Activated CD4-positive, alpha-beta T cell treated with anti-CD3 and anti-CD28 coated beads for 4 hours (primary cell): ENCODE data around the gene POMGNT1.
"Not testable (repeated sequence)": the region's sequence is repeated elsewhere in the genome, so short reads cannot be mapped to it uniquely, and the experiment has no call there.

Experiments
- DNase-seq, 2 donors: peaks; one replicate each; pipeline ENCODE4 v3.0.0-alpha.2; 2020

Gene POMGNT1

DNA sequence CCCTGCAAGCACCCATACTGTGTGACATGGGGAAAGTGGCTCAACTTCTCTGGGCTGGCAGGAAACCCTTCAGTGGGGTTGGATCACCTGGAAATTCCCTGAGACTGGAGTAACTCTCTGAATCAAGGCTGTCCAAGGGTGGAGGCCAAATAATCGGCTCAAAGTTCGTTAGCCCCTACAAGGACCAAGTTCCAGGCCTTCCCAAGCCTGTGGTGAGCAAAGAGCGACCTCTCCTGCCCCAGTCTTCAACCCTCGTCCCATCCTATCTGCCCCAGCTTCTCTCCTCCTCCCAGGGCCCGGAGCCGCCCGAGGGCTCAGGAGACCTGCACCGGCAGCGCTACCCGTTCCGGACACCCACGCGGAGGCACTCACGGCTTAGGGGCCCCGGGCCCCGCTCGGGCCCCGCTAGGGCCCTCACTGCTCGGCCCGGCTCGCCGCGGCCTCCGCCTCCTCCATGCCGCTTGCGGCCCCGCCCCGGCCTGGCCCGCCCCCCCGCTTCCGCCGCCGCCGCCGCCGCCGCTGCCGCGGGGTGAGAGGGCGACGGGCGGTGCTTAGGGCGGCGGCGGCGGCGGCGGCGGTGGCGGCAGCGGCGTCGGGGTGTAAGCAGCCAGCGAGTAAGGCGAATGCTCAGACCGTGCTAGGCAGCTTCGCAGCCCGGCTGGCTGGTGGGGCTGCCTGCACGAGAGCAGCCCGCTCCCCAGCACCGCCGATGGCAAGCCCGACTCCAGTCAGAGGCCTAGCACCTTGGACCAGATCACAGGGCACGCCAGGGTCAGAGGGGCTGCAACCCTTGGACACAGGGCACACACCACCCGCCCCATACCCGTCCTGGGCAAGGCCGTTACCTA, at the start of gene POMGNT1:
TSS of gene POMGNT1 (minus strand) at position 471 of the 848 bp plus-strand sequence. CDS start 613 bp downstream, outside the sequence.
- DNase-seq = peak; percentile 63 to 69

DNA sequence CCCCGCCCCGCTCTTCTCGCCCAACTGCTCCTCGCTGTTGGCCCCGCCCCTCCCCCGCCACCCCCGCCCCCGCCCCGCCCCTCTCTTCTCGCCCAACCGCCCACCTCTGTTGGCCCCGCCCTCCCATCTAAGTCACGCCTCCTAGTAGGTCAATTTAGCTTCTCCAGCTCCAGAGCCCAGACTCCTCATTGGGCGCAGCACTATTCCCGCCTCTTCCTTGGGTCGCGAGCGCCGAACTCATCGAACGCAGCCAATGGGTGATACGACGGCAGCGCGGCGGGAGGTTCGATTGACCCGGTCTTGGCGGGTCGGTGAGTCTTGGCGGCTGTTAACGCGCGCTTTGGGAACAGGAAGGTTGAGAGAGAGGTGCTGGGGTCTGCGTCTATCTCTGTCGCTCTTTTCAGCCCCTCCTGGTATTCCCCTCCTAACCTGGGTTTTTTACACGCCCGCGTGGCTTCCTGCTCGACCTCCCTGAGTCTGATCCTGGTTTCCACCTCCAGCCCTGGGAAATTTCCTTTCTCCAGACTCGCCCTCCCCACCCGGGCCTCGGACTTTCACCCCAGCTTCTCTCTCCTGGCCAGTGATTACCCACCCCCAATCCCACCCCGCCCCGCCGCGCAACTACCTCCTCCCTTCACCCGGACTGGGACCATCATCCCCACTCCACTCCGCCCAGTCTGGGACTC, 49.3 kb upstream of the POMGNT1 start, which contains the start of gene RAD54L:
TSS of gene RAD54L (plus strand) at position 328 of the 686 bp plus-strand sequence. CDS start 643 bp downstream, outside the sequence.
- peak; percentile 96 to 97 for DNase-seq

DNA sequence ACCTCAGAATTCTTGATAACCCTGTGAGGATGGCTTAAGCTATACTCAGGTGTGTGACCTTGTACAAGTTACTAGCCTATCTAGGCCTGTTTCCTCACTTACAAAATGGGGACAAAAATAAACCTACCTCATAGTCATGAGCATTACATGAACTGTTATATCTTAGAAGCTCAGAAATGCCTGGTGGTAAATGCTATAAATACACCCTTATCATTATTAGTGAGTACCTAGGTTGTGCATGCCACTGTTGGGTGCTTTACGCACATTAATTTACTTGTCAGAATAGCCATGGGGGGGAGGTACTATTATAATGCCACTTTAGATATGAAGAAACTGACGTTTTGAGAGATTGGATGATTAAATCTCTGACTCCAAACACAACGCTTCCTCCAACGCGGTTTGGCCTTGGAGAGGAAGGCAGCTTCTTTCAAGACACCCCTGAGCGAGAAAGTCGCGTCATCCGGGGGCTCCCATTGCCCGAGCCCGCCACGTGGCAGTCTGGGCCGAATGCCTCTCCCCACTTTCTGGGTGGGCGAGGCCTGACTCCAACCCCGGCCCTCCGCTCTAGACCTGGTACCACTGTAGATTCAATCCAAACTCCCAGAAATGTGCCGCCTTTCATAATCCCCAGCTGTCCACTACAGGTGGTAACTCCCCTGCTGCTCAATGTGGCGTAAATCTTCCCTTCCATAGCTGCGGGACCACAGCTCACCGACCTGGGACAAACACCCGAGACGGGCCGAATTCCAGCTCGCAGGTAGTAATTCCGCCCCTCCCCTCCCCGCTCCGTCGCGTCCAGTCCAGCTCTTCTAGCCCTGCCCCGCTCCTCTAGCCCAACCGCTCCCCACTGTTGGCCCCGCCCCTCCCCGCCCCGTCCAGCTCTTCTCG, 48.6 kb upstream of the POMGNT1 start:
- peak; percentile 52 to 58 for DNase-seq

DNA sequence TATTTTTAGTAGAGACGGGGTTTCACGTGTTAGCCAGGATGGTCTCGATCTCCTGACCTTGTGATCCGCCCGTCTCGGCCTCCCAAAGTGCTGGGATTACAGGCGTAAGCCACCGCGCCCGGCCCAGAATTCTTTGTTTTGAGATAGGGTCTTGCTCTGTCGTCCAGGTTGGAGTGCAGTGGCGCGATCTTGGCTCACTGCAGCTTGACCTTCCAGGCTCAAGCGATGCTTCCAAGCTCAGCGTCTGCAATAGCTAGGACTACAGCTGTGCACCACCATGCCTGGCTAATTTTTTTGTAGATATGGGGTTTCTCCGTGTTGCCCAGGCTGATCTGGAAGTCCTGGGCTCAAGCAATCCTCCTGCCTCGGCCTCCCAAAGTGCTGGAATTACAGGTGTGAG, 47.9 kb upstream of the POMGNT1 start:
- DNase-seq = not testable (repeated sequence)

DNA sequence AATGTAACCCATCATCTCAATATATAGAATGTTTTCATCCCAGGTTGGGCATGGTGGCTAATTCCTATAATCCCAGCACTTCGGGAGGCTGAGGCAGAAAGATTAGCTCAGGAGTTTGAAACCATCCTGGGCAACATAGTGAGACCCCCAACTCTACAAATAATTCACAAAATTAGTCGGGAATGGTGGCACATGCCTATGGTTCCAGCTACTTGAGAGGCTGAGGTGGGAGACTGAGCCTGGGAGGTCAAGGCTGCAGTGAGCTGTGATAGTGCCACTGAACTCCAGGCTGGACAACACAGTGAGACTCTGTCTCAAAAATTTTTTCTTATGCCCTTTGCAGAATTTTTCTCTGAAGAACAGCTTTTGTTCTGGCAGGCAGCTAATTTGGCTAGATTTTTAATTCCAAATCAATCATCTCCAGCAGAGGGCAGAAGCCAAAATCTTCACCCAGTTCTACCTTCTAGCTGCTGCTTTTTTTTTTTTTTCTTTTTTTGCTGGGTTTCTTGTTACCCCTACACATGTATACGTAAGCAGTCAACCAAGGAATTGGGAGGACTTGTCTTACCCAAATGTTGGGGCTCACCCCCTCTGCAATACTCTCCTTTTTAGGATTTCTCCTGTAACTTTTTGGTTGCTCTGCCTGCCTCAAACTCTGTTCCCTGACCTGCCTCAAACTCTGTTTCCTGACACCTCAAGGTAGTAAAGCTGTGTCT, 46.6 kb upstream of the POMGNT1 start:
- no peak for DNase-seq

DNA sequence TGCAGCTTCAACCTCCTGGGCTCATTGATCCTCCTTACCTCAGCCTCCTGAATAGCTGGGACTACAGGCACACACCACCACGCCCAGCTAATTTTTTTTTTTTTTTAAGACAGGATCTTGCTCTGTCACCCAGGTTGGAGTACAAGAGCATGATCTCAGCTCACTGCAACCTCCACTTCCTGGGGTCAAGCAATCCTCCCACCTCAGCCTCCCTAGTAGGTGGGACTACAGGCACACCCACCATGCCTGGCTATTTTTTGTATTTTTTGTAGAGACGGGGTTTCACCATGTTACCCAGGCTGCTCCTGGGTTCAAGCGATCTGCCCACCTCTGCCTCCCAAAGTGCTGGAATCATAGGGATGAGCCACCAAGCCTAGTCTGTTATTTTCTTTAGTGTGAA, 45.6 kb upstream of the POMGNT1 start:
- DNase-seq = not testable (repeated sequence)

DNA sequence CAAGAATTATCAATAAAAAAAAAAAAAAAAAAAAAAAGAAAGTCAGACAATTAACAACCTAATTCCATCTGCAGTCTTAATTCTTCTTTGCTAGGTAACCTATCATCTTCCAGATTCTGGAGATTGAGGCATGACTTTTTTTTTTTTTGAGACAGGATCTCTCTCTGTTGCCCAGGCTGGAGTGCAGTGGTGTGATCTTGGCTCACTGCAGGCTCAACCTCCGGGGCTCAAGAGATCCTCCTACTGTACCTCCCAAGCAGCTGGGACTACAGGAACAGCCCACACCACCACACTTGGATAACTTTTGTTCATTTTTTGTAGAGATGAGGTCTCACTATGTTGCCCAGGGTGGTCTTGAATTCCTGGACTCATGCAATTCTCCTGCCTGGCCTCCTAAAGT, 44.7 kb upstream of the POMGNT1 start:
- no peak for DNase-seq

DNA sequence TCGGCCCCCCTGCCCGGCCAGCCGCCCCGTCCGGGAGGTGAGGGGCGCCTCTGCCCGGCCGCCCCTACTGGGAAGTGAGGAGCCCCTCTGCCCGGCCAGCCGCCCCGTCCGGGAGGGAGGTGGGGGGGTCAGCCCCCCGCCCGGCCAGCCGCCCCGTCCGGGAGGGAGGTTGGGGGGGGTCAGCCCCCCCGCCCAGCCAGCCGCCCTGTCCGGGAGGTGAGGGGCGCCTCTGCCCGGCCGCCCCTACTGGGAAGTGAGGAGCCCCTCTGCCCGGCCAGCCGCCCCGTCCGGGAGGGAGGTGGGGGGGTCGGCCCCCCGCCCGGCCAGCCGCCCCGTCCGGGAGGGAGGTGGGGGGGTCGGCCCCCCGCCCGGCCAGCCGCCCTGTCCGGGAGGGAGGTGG, 43.5 kb upstream of the POMGNT1 start:
- DNase-seq = not testable (repeated sequence)

DNA sequence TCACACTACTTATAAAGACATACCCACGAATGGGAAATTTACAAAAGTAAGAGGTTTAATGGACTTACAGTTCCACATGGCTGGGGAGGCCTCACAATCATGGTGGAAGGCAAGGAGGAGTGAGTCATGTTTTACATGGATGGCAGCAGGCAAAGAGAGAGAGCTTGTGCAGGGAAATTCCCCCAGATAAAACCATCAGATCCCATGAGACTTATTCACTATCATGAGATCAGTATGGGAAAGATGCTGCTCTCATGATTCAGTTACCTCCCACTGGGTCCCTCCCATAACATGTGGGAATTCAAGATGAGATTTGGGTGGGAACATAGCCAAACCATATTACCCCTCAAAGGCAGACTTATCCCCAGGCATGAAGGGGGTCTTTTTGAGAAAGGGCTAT, 40.6 kb upstream of the POMGNT1 start:
- not testable (repeated sequence) for DNase-seq

DNA sequence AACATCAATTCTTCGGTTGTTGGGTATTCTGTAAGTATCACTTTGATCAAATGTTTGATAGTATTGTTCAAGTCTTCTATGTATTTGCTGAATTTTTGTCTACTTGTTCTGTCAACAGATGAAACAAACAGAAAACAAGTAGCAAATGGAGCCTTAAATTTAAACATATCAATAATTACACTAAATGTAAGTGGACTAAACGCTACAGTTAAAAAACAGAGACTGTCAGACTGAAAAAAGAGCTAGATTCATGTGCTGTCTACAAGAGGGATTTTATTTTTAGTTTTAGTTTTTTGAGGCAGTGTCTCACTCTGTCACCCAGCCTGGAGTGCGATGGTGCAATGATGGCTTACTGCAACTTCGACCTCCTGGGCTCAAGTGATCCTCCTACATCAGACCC, 38.6 kb upstream of the POMGNT1 start:
- no peak for DNase-seq

DNA sequence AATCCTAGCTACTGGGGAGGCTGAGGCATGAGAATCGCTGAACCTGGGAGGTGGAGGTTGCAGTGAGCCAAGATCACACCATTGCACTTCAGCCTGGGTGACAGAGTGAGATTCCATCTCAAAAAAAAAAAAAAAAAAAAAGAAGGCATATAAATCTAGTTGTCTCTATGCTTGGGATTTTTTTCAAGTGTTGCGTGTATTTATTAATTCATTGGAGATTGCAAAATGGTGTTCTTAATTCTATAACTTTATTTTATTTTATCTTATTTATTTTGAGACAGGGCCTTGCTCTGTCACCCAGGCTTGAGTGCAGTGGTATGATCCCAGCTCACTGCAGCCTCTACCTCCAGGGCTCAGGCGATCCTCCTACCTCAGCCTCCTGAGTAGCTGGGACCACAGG, 33.0 kb upstream of the POMGNT1 start:
- DNase-seq = not testable (repeated sequence)

DNA sequence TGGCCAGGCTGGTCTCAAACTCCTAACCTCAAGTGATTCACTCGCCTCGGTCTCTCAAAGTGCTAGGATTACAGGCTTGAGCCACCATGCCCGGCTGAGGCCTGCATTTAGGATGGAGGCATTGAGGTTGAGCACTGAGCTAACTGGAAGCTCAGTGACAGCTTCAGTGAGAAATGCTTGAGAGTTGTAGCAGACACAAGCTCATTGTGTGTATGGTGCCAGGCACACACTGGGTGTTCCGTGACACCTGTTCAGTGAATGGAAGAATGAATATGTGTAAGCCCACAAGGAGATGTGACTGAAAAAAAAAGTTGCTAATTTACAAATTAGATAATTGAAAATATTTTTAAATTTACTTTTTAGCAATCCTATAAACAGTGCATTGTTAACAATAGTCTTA, 26.7 kb upstream of the POMGNT1 start:
- no peak for DNase-seq

DNA sequence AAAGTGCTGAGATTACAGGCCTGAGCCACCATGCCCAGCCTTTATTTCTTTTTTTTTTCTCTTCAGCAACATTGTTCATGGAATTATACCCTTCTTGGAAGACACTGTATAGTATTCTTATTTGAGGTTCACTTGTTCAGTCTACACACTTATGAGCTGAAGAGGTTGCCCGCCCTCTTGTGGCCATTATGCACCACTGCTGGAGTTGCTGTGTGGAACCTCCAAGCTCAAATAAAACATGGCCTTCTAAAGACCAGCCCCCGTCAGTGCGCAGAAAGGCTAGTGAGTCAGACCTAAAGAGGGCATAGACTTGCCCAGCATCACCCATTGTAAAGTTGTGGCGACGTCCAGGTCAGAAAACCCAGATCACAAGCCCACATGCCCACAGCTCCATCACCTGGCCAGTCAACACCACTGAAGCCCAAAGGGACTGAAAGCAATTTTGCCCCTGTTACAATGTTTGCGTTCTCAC, 25.3 kb upstream of the POMGNT1 start:
- peak; percentile 48 to 58 for DNase-seq

DNA sequence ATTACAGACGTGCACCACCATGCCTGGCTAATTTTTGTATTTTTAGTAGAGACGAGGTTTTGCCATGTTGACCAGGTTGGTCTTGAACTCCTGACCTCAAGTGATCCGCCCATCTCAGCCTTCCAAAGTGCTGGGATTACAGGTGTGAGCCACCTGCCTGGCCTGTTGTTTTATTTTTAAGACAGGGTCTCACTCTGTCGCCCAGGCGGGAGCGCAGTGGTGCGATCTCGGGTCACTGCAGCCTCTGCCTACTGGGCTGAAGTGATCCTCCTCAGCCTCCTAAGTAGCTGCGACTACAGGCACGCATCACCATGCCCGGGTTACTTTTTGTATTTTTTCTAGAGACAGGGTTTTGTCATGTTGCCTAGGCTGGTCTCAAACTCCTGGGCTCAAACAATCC, 24.8 kb upstream of the POMGNT1 start:
- not testable (repeated sequence) for DNase-seq

DNA sequence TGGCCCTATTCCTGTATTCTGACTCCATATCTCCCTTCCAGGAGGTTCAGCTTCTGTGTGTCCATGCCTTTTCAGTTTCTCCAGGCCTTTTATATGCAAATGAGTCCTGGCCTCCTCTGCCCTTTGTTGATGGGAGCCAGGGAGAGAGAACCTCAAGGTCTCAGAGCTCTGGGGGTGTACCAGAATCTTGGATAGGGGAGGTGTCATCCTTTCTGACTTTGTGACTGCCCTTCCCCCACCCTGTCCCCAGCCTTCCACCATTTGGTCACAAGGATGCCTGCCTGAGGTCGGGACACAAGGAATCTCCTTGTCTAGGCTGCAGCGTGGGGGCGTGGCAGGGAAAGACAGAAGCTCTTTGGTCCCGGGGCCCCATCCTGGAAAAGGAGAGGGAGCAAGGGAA, 23.5 kb upstream of the POMGNT1 start:
- DNase-seq = no peak

DNA sequence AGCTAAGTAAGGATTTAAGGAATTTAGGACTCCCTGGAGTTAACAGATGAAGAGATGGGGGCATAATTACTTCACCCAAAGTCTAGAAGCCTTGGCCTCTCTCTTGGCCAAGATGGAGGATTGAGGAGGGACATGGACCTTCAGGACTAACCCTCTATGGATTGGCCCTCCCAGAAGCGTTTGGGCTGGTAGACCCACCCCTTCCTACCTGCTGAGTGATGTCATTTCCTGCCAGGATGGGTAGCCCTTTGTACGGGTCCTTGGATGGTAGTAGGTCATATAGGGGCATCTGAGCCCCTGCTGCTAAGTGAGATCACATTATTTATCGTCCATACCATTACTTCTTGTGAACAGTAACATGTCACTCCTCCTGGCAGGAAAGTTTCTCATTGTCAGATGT, 22.6 kb upstream of the POMGNT1 start:
- DNase-seq = no peak

DNA sequence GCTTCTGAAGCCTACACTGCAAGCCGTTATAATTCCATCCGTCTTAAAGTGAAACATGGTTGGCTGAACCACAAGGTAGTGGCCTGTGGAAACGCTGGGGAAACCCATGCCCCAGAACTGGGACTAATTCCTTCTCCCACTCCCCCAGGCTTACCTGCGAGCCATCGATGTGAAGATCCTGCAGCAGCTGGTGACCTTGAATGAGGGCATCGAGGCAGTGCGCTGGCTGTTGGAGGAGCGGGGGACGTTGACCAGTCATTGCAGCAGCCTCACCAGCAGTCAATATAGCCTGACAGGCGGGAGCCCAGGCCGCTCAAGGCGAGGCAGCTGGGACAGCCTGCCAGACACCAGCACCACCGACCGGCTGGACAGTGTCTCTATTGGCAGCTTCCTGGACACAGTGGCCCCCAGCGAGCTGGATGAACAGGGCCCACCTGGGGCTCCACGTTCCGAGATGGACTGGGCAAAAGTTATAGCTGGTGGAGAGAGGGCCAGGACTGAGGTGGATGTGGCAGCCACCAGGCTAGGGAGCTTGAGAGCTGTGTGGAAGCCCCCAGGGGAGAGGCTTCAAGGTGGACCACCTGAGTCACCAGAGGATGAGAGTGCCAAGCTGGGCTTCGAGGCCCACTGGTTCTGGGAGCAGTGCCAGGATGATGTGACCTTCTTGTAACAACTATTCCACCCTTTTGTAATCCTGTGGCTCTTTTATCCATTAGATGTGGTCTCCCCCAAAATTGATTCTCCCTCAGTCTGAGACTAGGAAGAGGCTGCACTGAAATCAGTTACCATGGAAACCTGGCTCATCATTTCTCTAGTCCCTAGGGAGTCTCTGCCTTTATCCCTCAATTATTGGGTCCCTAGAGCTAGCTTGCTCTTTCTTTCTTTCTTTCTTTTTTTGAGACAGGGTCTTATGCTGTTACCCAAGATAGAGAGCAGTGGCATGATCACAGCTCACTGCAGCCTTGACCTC, 21.6 kb upstream of the POMGNT1 start:
- DNase-seq = no peak

DNA sequence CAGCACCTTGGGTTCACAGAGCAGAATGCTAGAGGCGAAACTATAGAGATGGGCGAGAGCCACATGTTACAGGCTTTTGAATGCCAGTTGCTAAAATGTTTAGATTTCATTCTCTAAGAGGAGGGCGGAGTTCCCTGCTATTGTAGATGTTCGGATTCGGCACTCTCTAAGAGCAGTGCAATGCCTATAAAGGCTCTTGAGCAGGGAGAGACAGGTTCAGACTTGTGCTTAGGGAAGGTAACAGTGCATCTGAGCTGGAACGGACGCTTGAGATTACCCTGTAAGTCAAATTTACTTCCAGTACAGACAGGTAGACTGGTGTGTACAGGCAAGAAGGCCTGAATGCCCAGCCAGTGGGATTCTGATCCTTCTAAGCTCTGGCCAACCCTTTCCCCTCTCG, 20.2 kb upstream of the POMGNT1 start:
- DNase-seq = no peak

DNA sequence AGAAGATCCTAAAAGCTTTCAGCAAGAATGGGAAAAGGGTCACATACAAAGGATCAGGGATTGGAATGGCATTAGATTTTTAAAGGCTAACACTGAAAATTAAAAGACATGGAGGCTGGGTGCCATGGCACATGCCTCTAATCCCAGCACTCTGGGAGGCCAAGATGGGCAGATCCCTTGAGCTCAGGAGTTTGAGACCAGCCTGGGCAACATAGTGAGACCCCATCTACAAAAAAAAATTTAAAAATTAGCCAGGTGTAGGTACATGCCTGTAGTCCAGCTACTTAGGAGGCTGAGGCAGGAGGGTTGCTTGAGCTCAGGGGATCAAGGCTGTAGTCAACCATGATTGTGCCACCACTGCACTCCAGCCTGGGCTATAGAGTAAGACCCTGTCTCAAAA, 17.3 kb upstream of the POMGNT1 start:
- DNase-seq = no peak

DNA sequence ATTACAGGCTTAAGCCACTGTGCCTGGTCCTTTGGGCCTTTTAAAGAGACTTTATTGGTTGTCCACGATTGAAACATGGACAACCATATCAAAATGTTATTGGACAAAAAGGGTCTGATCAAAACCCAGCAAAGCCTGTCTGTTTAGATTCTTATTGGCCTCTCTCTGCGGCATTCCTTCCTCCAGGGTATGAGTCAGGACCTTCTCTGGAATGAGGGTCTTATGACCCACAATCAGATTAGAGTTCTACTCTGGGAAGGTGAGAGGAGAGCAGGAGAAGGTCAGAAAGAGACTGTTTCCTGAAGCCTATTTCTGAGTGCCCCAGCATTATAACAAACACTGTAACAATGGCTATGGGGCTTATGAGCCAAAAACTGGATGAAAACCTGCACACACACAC, 12.8 kb upstream of the POMGNT1 start:
- no peak for DNase-seq

DNA sequence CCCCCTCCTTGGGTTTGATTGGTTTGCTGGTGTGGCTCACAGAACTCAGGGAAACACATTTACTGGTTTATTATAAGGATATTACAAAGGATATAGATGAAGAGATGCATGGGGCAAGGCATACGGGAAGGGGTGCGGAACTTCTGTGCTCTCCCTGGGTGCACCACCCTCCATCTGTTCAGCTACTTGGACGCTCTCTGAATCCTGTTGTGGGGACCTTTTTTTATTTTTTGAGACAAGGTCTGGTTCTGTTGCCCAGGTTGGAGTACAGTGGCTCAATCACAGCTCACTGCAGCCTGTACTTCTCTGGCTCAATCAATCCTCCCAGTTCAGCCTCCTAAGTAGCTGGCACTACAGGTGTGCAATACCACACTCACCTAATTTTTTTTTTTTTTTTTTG, 12.3 kb upstream of the POMGNT1 start:
- no peak for DNase-seq
